ENCODE data around the gene EFHC2. TPM values are rescaled to one million over a fixed set of nuclear protein-coding genes. Genes with fewer than 3 reads are reported as not detected.

EFHC2 gene
- under 1 TPM; 0.30 to 0.46 TPM for total RNA-seq

DNA sequence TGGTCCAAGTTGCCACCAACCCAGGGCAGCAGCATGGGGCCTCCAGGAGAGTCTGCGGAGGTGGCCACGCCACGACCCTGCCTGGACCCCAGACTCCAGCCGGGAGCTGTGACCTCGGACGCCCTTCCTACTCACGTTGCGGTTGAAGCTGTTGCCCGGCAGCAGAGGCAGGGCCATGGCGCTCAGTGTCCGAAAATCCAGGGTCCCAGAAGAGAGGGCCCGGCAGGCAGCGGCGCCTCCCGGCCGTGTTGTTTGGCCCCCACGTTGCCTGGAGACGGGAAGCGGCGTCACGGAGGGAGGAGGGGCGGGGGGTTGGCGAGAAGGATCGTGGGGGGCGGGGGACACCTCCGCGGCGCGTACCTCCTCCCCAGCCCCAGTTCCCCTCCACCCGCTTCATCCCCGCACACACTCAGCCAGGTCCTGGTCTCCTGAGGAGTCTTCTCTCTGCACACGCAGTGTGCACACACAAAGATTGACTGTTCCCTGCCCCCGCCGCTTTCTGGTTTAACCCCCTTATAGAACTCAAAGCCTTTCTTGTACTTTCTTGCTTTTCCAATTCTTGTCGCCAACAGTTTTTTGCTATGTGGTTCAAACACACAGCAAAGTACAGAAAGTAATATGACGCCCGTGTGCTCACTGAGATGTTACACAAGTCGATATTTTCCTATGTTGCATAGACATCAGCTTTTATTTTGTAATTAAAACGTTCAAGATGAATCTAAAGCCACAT lies at the start of gene EFHC2:
Gene EFHC2 (minus strand): TSS at position 261 of the 730 bp plus-strand sequence. CDS start 84 bp downstream, at position 177.
- intact Hi-C loops (cut with DNase I, micrococcal nuclease) = loop anchor here in 1 of 2 experiments (2.0 to 5.0 kb wide), 2 partner anchors 96 to 199 kb away; partner anchors contain the start of gene FUNDC1
- POLR2A ChIA-PET = no interaction called here
- Mint-ChIP-seq H3K4me1 (peaks cover 11% of the 10 kb centered on the region), H3K9me3 (ENCODE audit: low read depth) (no peaks in the 10 kb centered on the region), H3K4me3 (peak within 1 kb of the TSS; percentile 73), H3K27me3 (no peaks in the 10 kb centered on the region), H3K36me3 (ENCODE audit: low read depth) (no peaks in the 10 kb centered on the region), H3K27ac (peak within 1 kb of the TSS; percentile 77)
- CTCF ChIA-PET = no interaction called here
- peak; percentile 59 for DNase-seq
- ATAC-seq = peak; percentile 63

- no peak for DNase-seq
Observed at GRCh38 chrX:44392767-44393166, 49.3 kb upstream of the EFHC2 start.

GRCh38 chrX:44384688-44385338 lies 41.3 kb upstream of the EFHC2 start:
- ATAC-seq (no peak), DNase-seq (no peak)
- CTCF ChIA-PET = no interaction called here
- Mint-ChIP-seq H3K4me3 (no peak overlapping the region), H3K4me1 (no peaks in the 10 kb centered on the region), H3K9me3 (ENCODE audit: low read depth) (no peaks in the 10 kb centered on the region), H3K36me3 (ENCODE audit: low read depth) (no peaks in the 10 kb centered on the region), H3K27me3 (no peaks in the 10 kb centered on the region), H3K27ac (no peak overlapping the region)
- intact Hi-C loops (cut with DNase I, micrococcal nuclease) = no loop called here
- POLR2A ChIA-PET = no interaction called here

More at GRCh38 chrX:44392767-44393166, 49.3 kb upstream of the EFHC2 start:
- Mint-ChIP-seq H3K4me1 (peaks cover 4% of the 10 kb centered on the region), H3K36me3 (ENCODE audit: low read depth) (no peaks in the 10 kb centered on the region), H3K9me3 (ENCODE audit: low read depth) (no peaks in the 10 kb centered on the region), H3K27me3 (no peaks in the 10 kb centered on the region), H3K27ac (no peak overlapping the region), H3K4me3 (no peak overlapping the region)
- no peak for ATAC-seq
- intact Hi-C loops (cut with DNase I, micrococcal nuclease) = no loop called here
- CTCF ChIA-PET = no interaction called here
- POLR2A ChIA-PET = no interaction called here

DNA sequence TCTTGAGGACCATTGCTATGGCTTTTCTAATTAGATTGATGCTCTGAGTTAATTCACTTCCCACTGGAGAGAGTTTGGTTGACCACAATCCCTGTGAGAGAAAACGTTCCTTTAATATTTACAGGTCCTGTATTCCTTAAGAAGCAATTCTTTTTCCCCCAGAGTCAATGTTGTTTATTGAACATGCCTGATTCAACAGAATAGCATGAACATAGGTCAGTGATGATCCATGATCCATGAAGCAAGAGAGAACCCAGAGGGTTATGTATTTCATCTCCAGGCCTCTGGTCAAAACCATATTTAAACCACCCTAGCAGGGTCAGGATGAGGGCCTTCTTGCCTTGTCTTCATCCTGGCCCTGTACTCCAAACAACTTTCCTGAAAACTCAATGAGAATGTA lies 39.4 kb upstream of the EFHC2 start:
- intact Hi-C loops (cut with DNase I, micrococcal nuclease) = no loop called here
- Mint-ChIP-seq H3K27ac (no peak overlapping the region), H3K36me3 (ENCODE audit: low read depth) (no peaks in the 10 kb centered on the region), H3K4me3 (no peak overlapping the region), H3K9me3 (ENCODE audit: low read depth) (no peaks in the 10 kb centered on the region), H3K27me3 (no peaks in the 10 kb centered on the region), H3K4me1 (no peaks in the 10 kb centered on the region)
- DNase-seq (no peak), ATAC-seq (no peak)
- POLR2A ChIA-PET = no interaction called here
- CTCF ChIA-PET = interaction anchor here (1.3 kb wide), 1 partner anchor 16 kb away, joined by 3 read pairs; no protein-coding TSS in a partner anchor

DNA sequence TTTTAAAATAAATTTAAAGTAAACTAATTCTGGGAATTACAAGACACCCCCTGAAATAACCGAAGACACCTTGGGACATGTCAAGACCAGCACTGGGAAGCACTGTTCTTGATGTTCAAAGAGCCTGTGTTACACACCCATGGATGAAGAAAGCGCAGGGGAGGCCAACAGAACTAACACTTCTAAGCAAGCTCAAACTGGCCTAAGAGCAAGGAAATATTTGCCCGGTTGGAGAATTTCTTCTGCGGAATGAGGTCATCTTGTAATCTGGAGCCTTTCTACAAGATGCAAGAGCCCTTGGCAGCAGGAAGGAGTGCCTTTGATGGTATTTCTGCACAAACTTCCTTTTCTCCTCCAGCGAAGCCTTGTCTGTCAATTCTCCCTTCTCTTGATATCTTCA lies 9.3 kb upstream of the EFHC2 start:
- peaks cover 8% of the 10 kb centered on the region for H3K4me1 Mint-ChIP-seq
- no peak for DNase-seq
- POLR2A ChIA-PET = no interaction called here
- no peaks in the 10 kb centered on the region for H3K36me3 Mint-ChIP-seq (ENCODE audit: low read depth)
- intact Hi-C loops (cut with DNase I, micrococcal nuclease) = no loop called here
- H3K27me3 Mint-ChIP-seq = no peaks in the 10 kb centered on the region
- CTCF ChIA-PET = no interaction called here
- no peak overlapping the region for H3K4me3 Mint-ChIP-seq
- no peak for ATAC-seq
- no peak overlapping the region for H3K27ac Mint-ChIP-seq
- H3K9me3 Mint-ChIP-seq (ENCODE audit: low read depth) = no peaks in the 10 kb centered on the region

DNA sequence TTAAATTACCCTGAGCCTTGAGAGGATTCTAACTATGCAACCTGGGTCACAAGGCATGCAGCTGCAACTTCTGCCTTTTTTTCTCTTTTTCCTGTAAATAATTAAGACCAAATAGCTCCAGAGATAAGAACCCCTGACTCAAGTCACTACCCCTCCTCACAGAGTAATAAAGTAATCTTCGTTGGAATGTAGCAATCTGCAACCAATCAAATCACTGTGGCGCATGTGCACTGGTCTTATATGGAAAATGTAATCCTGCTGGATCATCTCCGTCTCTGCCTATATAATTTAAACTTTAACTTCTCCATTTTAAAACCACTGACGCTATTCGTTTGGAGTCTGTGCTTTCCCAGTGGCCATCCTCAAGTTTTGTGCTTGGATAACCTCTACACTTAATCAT lies 6.1 kb upstream of the EFHC2 start:
- H3K27me3 Mint-ChIP-seq = no peaks in the 10 kb centered on the region
- intact Hi-C loops (cut with DNase I, micrococcal nuclease) = no loop called here
- H3K9me3 Mint-ChIP-seq (ENCODE audit: low read depth) = no peaks in the 10 kb centered on the region
- no peaks in the 10 kb centered on the region for H3K36me3 Mint-ChIP-seq (ENCODE audit: low read depth)
- ChIA-PET POLR2A (no interaction called here), CTCF (no interaction called here)
- DNase-seq (no peak), ATAC-seq (no peak)
- no peak overlapping the region for H3K4me3 Mint-ChIP-seq
- H3K27ac Mint-ChIP-seq = no peak overlapping the region
- peaks cover 13% of the 10 kb centered on the region for H3K4me1 Mint-ChIP-seq

- H3K4me3 Mint-ChIP-seq = peak overlapping the region; percentile 73
- DNase-seq (peak; percentile 12), ATAC-seq (peak; percentile 13)
- peaks cover 11% of the 10 kb centered on the region for H3K4me1 Mint-ChIP-seq
- ChIA-PET CTCF (no interaction called here), POLR2A (no interaction called here)
- H3K36me3 Mint-ChIP-seq (ENCODE audit: low read depth) = no peaks in the 10 kb centered on the region
- no peaks in the 10 kb centered on the region for H3K9me3 Mint-ChIP-seq (ENCODE audit: low read depth)
- H3K27ac Mint-ChIP-seq = peak overlapping the region; percentile 77
- H3K27me3 Mint-ChIP-seq = no peaks in the 10 kb centered on the region
- intact Hi-C loops (cut with DNase I, micrococcal nuclease) = loop anchor here in 1 of 2 experiments (2.0 to 5.0 kb wide), 2 partner anchors 97 to 198 kb away; partner anchors contain the start of gene FUNDC1
Observed at GRCh38 chrX:44344687-44345086, 1.2 kb upstream of the EFHC2 start.

DNA sequence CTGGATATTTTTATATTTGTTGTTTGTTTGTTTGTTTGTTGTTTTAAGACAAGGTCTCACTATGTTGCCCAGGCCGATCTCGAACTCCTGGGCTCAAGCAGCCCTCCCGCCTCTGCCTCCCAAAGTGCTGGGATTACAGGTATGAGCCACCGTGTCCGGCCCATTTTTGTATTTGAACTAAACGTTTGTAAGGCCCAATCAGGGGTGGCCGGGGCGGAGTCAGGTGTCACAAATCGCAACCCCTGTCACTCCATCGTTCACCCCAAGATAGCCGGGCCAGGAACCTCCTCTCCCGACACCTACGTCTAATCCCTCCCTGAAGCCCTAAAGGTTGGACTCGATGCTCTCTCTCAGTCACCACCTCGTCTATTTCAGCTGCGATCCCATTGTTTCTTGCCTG lies 722 bp upstream of the EFHC2 start:
- Mint-ChIP-seq H3K4me1 (peaks cover 11% of the 10 kb centered on the region), H3K27me3 (no peaks in the 10 kb centered on the region), H3K9me3 (ENCODE audit: low read depth) (no peaks in the 10 kb centered on the region), H3K36me3 (ENCODE audit: low read depth) (no peaks in the 10 kb centered on the region), H3K27ac (peak overlapping the region; percentile 77), H3K4me3 (peak overlapping the region; percentile 73)
- DNase-seq (peak; percentile 74), ATAC-seq (peak; percentile 94)
- POLR2A ChIA-PET = no interaction called here
- CTCF ChIA-PET = no interaction called here
- intact Hi-C loops (cut with DNase I, micrococcal nuclease) = loop anchor here in 1 of 2 experiments (2.0 to 5.0 kb wide), 2 partner anchors 97 to 199 kb away; partner anchors contain the start of gene FUNDC1

GRCh38 chrX:44342866-44343265 lies 606 bp downstream of the EFHC2 start:
- ChIA-PET CTCF (interaction anchor here (1.0 kb wide), 1 partner anchor 384 kb away, joined by 4 read pairs; no protein-coding TSS in a partner anchor), POLR2A (no interaction called here)
- intact Hi-C loops (cut with DNase I, micrococcal nuclease) = loop anchor here in 1 of 2 experiments (5.0 kb wide), 1 partner anchor 96 kb away; no protein-coding TSS in a partner anchor
- DNase-seq (no peak), ATAC-seq (no peak)
- no peaks in the 10 kb centered on the region for H3K27me3 Mint-ChIP-seq
- H3K4me3 Mint-ChIP-seq = peak overlapping the region; percentile 73
- H3K4me1 Mint-ChIP-seq = peaks cover 11% of the 10 kb centered on the region
- H3K36me3 Mint-ChIP-seq (ENCODE audit: low read depth) = no peaks in the 10 kb centered on the region
- H3K27ac Mint-ChIP-seq = no peak overlapping the region
- no peaks in the 10 kb centered on the region for H3K9me3 Mint-ChIP-seq (ENCODE audit: low read depth)

DNA sequence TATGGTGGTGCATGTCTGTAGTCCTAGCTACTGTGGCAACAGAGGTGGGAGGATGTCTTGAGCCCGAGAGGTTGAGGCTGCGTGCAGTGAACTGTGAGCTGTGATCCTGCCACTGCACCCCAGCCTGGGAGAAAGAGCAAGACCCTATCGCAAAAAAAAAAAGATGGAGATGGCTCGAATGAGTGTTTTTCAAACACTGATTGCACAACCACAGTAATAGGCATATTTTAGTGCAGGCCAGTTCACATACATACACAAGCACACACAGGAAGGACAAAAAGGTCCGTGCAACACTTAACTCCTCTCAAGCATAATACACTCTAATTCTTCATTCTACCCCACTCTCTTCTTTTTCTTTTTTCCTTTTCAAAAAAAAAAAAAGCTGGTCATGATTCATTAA lies 5.1 kb downstream of the EFHC2 start:
- CTCF ChIA-PET = interaction anchor here (0.6 kb wide), 1 partner anchor 706 kb away, joined by 4 read pairs; no protein-coding TSS in a partner anchor
- POLR2A ChIA-PET = no interaction called here
- H3K36me3 Mint-ChIP-seq (ENCODE audit: low read depth) = no peaks in the 10 kb centered on the region

GRCh38 chrX:44332437-44332836 lies 11.0 kb downstream of the EFHC2 start:
- ChIA-PET CTCF (no interaction called here), POLR2A (no interaction called here)
- intact Hi-C loops (cut with DNase I, micrococcal nuclease) = no loop called here
- Mint-ChIP-seq H3K9me3 (ENCODE audit: low read depth) (no peaks in the 10 kb centered on the region), H3K4me1 (peaks cover 22% of the 10 kb centered on the region), H3K27ac (no peak overlapping the region), H3K27me3 (no peaks in the 10 kb centered on the region), H3K4me3 (no peak overlapping the region), H3K36me3 (ENCODE audit: low read depth) (no peaks in the 10 kb centered on the region)
- no peak for DNase-seq
- ATAC-seq = no peak

More for the DNA sequence above, 5.1 kb downstream of the EFHC2 start:
- Mint-ChIP-seq H3K9me3 (ENCODE audit: low read depth) (no peaks in the 10 kb centered on the region), H3K4me3 (no peak overlapping the region), H3K27ac (no peak overlapping the region), H3K27me3 (no peaks in the 10 kb centered on the region), H3K4me1 (no peaks in the 10 kb centered on the region)
- DNase-seq = no peak
- no peak for ATAC-seq
- intact Hi-C loops (cut with DNase I, micrococcal nuclease) = no loop called here

GRCh38 chrX:44330227-44330626 lies 13.2 kb downstream of the EFHC2 start:
- H3K27me3 Mint-ChIP-seq = no peaks in the 10 kb centered on the region
- intact Hi-C loops (cut with DNase I, micrococcal nuclease) = no loop called here
- H3K27ac Mint-ChIP-seq = no peak overlapping the region
- H3K9me3 Mint-ChIP-seq (ENCODE audit: low read depth) = no peaks in the 10 kb centered on the region
- ChIA-PET POLR2A (no interaction called here), CTCF (no interaction called here)
- no peak overlapping the region for H3K4me3 Mint-ChIP-seq
- H3K4me1 Mint-ChIP-seq = peaks cover 22% of the 10 kb centered on the region
- ATAC-seq (no peak), DNase-seq (no peak)
- no peaks in the 10 kb centered on the region for H3K36me3 Mint-ChIP-seq (ENCODE audit: low read depth)
